Measurements from ENCODE around the gene USP34.
"Not testable (repeated sequence)": the region's sequence is repeated elsewhere in the genome, so short reads cannot be mapped to it uniquely, and the experiment has no call there.

The USP34 gene

DNA sequence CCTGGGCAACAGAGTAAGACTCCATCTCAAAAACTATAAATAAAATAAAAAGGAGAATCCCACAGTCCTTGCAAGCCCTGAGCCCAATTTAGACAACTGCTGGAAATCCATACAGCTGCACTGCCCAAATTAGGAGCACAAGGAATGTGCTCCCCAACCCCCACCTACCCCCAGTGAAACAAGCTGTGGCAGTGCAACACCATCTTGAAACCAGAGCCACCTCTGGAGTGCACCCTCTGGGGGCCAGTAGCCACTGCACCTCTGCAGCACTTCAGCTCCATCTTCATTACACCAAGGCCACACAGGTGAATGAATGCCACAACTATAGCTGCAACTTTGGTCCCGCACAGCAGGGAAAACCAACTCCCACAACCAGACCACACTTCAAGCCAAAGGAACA, 37.3 kb downstream of the USP34 start:
- no peak for DNase-seq (ENCODE audit: low read depth)
- no peak overlapping the region for H3K4me3 ChIP-seq (ENCODE audit: low read depth, low read length)

DNA sequence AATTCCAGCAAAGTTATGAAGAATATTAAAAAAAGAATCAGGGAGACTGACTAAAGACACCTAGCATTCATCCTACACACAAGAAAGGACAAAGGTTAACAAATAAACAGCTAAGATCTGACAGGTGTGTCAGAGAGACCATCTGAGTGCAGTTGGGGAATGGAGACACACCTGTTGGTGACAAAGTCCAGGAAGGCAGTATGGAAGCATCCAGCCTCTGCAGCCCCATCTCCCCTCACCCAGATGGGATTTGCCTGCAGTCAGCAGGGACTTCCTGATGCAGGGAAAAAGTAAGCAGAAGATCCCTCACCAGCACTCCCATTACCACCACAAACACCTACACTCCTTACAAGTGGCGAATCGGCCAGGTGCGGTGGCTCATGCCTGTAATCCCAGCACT, 37.9 kb downstream of the USP34 start:
- H3K4me3 ChIP-seq (ENCODE audit: low read depth, low read length): no peak overlapping the region
- DNase-seq (ENCODE audit: low read depth): no peak

DNA sequence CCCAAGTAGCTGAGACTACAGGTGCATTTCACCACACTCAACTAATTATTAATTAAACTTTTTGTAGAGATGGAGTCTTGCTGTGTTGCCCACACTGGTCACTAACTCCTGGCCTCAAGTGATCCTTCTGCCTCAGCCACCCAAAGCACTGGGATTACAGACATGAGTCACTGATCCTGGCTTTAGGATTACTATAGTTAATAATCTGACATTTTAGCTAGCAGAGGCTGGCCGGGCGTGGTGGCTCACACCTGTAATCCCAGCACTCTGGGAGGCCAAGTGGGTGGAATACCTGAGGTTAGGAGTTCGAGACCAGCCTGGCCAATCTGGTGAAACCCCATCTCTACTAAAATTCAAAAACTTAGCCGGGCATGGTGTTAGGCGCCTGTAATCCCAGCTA, 39.5 kb downstream of the USP34 start:
- no peak for DNase-seq (ENCODE audit: low read depth)
- H3K4me3 ChIP-seq (ENCODE audit: low read depth, low read length): no peak overlapping the region

DNA sequence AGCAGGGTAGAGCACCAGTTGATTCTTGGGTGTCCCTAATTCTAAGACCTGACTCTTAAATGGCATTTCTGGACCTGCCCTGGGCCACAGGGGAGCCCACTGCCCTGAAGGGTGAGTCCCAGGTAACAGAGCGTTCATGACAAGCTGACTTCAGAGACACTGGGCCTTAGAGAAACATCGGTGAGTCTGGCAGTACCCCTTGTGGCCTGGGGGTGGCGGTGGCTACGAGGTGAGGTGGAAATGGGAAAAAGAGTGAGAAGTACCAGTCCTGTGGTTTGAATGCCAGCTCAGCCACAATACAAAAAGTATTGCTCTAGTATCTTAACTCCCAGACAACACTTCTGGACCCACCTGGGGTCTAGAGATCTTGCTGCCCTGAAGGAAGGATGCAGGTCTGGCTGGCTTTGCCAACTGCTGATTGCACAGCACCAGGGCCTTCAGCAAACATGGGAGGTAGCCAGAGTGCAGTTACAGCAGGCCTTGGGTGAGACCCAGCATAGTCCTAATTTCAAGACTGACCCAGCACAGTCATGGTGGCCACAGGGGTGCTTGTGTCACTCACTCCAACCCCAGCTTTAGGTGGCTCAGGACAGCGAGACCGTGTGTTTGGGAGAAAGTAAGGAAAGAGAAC, 44.5 kb downstream of the USP34 start:
- H3K4me3 ChIP-seq (ENCODE audit: low read depth, low read length): no peak overlapping the region
- no peak for DNase-seq (ENCODE audit: low read depth)

DNA sequence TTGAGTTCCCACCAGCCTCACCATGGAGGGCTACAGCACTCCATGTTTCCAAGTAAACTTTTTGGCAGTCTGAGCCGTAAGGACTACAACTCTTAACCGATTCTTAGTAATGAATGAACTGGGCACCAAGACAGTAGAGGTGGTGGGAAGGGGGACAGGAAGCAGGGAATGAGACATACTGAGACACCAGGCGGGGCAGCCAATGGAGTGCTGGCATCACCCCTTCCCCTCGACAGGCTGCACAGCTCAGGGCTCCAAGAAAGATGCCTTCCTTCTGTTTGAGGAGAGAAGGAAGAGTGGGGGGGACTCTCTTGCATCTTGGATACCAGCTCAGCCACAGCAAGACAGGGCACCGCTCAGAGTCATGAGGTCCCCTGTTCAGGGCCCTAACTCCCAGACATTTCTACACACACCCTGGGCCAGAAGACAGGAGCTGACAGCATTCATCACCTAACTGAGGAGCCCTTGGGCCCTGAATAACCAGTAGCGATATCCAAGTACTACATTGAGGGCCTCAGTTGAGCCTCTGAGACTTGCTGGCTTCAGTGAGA, 45.2 kb downstream of the USP34 start:
- no peak overlapping the region for H3K4me3 ChIP-seq (ENCODE audit: low read depth, low read length)
- DNase-seq (ENCODE audit: low read depth): no peak

DNA sequence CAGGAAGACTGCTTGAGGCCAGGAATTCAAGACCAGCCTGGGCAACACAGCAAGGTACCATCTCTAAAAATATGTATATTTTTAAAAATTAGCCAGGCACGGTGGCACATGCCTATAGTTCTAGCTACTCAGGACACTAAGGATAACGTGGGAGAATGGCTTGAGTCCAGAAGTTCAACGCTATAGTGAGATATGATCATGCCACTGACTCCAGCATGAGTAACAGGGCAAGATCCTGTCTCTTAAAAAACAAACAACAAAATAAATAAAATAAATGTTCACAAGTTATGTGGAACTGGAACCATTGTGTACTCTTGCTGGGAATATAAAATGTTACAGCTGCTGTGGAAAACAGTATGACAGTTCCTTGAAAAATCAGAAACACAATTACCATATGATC, 47.2 kb downstream of the USP34 start:
- H3K4me3 ChIP-seq (ENCODE audit: low read depth, low read length): no peak overlapping the region
- DNase-seq (ENCODE audit: low read depth): peak; percentile 6

DNA sequence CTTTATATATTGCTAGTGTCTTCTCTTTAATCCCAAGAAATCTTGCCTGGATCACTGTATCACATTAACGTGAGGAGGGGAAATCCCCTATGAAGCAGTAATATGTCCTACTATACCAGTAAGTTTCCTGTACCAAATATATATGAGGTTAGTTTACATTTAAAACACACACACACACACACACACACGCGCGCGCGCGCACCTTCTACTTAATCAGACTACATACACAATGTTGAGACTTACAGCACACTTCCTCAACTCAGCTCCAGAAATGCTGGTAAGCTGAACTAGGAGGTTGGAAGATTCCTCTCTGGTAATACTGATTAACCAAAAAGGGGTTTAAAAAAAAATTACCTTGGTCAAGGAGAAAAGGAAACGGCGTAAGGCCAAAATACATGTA, 49.3 kb downstream of the USP34 start:
- H3K4me3 ChIP-seq (ENCODE audit: low read depth, low read length): no peak overlapping the region
- DNase-seq (ENCODE audit: low read depth): no peak

DNA sequence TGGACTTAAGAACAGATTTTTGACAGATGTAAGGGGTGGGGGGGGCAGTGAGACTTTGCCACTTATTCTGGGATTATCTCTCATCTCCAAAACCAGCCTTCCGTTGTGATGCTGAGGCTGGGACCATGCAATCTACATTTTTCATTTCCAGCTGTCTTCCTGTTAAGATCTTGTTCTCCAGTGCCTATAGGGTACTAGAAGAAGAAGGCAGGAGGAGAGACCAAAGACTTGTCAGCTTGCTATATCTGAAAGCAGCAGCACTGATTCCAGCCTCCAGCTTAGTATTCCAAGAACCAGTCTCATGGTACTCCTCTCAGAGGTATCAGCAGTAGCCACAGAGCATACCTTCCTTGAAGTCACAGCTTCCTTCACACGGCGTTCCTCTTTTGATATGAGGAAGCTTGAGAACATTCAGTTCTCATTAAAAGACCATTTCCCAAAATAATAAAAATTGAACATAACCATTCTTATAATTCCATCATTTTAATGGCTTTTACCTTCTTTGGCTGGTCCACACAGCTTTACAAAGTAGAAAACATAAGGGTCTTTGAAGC, 49.8 kb downstream of the USP34 start:
- DNase-seq (ENCODE audit: low read depth): no peak
- H3K4me3 ChIP-seq (ENCODE audit: low read depth, low read length): no peak overlapping the region

DNA sequence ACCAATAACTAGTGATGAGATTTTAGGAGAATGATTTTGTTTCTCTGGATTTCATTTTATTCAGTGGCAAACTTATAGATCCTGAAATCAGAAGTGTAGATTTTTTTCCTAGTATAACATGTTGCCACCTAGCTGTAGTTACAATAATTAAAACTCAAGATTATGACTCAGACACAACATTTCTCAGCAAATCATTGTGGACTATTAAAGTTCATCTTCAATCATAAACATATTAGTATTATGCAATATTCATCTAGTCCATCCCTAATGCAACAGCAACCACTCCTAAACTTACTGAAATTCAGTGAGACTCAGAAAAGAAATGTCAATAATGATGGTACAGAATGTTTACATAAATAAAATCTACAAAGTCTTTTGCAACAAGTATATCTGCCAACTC, 51.3 kb downstream of the USP34 start:
- no peak overlapping the region for H3K4me3 ChIP-seq (ENCODE audit: low read depth, low read length)
- DNase-seq (ENCODE audit: low read depth): no peak

DNA sequence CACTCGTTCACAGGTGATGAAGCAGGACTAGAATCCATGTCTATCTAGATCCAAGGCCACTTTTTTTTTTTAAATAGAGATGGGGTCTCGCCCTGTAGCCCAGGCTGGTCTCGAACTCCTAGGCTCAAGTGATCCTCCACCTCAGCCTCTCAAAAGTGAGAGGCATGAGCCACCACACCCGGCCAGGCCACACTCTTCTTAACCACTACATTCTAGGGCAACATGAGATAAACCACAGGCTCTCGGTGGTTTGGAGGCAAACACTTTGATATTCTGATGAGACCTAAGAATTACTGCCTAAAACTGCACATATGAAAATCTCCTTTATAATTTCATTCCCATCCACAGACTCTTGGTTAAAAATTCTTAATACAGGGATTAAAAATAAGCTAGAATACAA, 51.8 kb downstream of the USP34 start:
- H3K4me3 ChIP-seq (ENCODE audit: low read depth, low read length): no peak overlapping the region
- DNase-seq (ENCODE audit: low read depth): no peak

DNA sequence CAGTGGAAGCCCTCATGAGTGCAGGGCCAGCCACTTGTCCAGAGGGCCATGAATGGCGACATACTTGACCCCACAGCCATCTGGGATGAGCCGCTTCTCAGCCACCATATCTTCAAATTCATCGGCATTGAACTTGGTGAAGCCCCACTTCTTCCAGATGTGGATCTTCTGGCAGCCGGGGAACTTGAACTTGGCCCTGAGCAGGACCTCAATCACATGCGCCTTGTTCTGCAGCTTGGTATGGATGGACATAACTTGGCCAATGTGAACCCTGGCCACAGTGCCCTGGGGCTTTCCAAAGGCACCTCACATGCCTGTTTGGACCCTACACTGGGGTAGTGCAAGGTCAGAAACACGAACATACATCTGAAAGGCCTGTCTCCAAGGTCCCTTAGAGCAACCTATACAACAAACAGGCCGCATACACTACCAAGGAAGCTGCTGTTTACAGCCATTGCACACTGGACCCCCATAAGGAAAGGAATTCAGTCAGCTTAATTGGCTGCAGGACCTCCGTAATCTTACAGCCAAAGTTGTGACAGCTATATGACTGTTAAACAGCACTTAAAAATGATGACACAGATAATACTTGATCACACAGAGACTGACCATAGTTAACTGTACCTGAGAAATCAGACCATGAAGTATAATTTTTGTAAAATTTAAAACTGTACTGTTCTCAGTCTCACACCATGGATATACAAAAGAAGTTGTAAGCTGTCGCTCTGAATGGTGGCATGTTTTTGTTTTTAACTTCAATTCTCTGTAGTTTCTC, 53.8 kb downstream of the USP34 start:
- H3K4me3 ChIP-seq (ENCODE audit: low read depth, low read length): no peak overlapping the region
- DNase-seq (ENCODE audit: low read depth): no peak

DNA sequence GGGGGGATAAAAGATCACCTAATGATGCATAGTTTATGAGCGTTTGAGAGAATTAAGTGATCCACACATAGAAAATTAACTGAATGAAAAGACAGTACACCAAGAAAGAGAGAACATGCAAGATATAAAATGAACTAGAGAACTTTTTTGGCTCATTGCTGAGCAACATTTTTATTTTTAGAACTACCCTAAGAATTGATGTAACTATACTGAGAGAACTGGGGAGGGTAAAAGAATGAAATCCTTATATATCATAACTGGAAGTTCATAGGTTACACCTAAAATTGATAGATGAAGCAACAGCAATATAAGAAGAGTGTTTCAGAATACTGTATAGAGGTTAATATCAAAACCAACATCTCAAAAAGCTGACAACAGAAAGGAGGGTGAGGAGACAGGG, 55.6 kb downstream of the USP34 start:
- H3K4me3 ChIP-seq (ENCODE audit: low read depth, low read length): no peak overlapping the region
- no peak for DNase-seq (ENCODE audit: low read depth)

DNA sequence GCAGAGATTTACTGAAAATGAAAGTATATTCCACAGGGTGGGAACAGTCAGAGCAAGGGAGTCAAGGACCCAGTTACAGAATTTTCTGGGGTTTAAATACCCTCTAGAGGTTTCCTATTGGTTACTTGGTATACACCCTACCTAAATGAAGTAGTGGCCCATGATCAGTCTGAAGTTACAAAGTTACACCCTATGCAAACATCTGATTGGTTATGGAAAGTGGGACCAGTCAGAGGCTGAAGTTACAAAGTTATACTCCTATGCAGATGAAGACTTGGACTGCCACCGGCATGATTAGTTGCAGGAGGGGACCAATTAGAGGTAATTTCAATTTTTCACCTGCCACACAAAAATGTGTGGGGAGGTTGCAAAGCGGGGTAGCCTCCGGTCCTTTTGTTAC, 56.2 kb downstream of the USP34 start:
- H3K4me3 ChIP-seq (ENCODE audit: low read depth, low read length): no peak overlapping the region
- no peak for DNase-seq (ENCODE audit: low read depth)

DNA sequence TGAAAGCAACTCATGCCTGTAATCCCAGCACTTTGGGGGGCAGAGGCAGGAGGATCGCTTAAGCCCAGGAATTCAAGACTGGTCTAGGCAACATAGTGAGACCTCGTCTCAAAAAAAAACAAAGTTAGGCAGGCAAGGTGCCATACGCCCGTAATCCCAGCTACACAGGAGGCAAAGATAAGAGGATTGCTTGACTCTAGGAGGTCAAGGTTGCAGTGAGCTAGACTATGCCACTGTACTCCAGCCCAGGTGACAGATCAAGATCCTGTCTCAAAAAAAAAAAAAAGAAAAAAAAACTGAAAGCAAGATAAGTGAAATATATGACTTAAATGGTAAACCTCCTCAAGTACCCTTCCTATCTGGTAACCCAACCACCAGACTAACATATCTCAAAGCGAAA, 59.8 kb downstream of the USP34 start:
- DNase-seq (ENCODE audit: low read depth): no peak
- H3K4me3 ChIP-seq (ENCODE audit: low read depth, low read length): no peak overlapping the region

DNA sequence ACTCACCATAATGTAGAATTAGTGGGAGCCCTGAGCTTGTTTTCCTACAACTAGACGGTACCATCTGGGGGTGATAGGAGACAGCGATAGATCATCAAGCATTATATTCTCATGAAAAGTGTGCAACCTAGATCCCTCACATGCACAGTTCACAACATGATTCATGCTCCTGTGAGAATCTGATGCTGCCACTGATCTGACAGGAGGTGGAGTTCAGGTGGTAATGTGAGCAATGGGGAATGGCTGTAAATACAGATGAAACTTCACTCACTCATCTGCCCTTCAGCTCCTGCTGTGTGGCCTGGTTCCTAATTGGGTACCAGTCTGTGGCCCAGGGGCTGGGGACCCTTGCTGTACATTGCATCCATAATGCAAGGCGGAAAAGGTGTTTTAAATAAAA, 60.7 kb downstream of the USP34 start:
- DNase-seq (ENCODE audit: low read depth): no peak
- H3K4me3 ChIP-seq (ENCODE audit: low read depth, low read length): no peak overlapping the region

DNA sequence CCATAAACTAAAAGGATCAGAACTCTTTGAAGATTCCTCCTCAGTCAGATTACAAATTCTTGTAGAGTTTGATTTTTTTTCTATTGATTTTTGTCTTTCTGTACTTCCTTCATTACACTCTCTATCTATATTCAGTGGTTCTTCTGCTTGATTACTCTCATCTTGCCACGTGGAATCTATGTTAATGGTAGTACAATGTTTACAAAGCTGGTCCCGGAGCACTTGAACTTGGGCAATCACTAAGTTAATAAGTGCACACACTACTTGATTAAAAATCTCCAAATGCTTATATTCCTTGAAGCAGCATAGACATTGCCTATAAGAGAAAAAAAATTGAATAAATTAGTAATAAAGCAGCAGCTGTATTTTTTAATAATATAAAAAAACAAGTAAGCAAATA, 65.1 kb downstream of the USP34 start:
- no peak overlapping the region for H3K4me3 ChIP-seq (ENCODE audit: low read depth, low read length)
- no peak for DNase-seq (ENCODE audit: low read depth)

DNA sequence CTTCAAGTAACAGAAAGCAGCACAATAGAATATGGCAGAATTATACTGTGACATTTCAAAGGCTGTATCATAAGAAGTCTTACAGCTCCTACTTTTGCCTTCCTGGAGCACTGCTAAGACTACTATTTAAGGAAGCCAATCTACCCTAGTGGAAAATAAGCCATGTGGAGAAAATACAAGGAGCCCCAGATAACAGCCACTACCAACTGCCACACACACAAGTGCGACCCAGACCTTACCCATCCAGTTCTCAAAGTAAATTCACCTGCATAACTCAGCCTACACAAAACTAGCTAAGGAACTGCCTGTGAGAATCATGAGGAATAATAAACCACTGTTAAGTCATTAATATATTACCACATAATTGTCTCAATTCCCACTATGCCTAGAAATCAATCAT, 66.4 kb downstream of the USP34 start:
- DNase-seq (ENCODE audit: low read depth): no peak
- no peak overlapping the region for H3K4me3 ChIP-seq (ENCODE audit: low read depth, low read length)

DNA sequence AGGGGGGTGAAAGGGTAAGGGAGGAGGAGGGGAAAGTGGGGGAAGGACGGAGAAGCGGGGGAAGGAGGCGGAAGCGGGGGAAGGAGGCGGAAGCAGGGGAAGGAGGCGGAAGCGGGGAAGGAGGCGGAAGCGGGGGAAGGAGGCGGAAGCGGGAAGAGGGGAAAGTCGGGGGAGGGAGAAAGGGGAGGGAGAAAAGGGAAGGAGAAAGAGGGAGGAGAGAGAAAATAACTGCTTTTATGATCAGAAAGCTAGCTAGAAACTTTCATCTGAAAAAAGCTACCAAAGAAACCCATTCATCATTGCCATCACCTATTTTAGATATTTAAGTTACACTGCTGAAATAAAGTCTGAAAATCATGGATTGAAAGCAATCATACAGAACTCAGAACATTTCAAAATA, 72.5 kb downstream of the USP34 start:
- no peak overlapping the region for H3K4me3 ChIP-seq (ENCODE audit: low read depth, low read length)
- DNase-seq (ENCODE audit: low read depth): no peak

DNA sequence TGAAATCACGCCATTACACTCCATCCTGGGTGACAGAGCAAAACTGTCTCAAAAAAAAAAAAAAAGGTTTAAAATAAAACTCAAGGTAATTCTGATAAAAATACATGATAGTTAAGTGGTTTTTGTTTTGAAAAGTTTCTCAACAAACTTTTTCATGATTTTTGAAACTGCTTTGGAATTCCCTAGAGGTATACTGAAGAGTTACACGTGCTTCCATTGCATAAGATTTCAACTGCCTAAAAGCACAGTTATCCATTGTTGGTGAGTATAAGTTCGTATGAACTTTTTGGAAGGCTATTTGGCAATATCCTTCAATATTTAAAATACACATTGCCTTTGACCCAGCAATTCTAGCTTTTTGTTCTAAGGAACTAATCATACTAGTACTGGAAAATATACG, 74.9 kb downstream of the USP34 start:
- no peak overlapping the region for H3K4me3 ChIP-seq (ENCODE audit: low read depth, low read length)
- no peak for DNase-seq (ENCODE audit: low read depth)

DNA sequence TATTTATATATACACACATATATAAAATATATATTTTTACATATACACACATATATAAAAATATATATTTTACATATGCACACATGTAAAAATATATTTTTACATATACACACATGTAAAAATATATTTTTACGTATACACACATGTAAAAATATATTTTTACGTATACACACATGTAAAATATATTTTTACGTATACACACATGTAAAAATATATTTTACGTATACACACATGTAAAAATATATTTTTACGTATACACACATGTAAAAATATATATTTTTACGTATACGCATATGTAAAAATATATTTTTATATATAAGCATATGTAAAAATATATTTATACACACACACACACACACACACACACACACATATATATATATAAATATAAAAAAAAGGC, 83.3 kb downstream of the USP34 start:
- not testable (repeated sequence) for H3K4me3 ChIP-seq (ENCODE audit: low read depth, low read length); DNase-seq (ENCODE audit: low read depth)

DNA sequence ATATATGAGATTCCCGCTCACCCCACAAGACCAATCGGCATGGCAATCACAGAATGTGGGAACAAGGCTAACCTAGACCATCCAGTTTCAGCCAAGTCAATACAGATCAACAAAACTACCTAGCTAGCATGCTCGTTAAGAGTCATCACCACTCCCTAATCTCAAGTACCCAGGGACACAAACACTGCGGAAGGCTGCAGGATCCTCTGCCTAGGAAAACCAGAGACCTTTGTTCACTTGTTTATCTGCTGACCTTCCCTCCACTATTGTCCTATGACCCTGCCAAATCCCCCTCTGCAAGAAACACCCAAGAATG, 90.0 kb downstream of the USP34 start:
- DNase-seq (ENCODE audit: low read depth); H3K4me3 ChIP-seq (ENCODE audit: low read depth, low read length): not testable (repeated sequence)

Data from skeletal muscle cell (primary cell).